ENCODE results near the gene CHSY1.
A peak's percentile ranks its signal among the peaks of the same experiment; 100 is the strongest.
"Not testable (repeated sequence)": the region's sequence is repeated elsewhere in the genome, so short reads cannot be mapped to it uniquely, and the experiment has no call there.

CHSY1 gene

DNA sequence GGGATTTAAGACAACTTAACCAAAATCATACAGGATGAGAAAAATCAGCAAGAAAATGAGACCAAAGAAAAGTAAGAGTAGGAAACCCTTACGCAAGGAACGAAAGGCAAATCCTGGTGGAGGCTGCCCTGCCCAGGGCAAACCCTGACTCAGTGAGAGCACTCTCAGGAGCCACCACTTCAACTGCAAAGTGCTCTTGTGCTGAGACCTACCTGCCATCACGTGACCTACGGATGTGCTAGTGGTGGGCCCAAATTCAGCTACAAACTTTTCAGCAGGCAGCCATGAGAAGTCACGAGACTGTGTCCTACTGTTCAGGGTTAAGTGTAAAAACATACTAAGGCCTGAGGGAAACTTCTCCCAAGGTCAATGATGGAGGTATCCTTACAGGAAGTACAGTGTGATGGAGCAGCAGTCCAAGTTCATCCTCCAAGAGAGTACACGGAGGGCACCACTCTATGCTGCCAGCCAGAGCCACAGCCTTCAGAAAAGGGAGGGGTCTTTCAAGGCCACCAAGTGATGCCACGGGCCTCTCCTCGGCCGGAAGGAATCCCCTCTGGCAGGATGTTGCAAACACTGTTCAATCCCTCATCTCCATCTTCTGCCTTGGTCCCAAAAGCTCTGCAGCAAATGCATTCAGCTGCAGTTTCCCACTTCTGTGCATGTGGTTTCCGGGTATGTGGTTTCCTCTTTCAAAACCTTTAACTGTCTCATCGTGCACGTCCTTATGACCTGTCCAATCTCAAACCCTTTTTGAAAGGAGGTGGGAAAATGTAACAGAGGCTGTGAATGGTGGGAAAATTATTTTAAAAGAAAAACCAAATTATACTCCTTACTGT is 9.5 kb downstream of the CHSY1 start:
- peak; percentile 85 for ATAC-seq
- no peaks in the 10 kb centered on the region for H3K9me3 Mint-ChIP-seq
- H3K4me3 Mint-ChIP-seq = peak overlapping the region; percentile 76 to 84
- DNase-seq = peak; percentile 34 to 69
- peaks cover 81% of the 10 kb centered on the region for H3K4me1 Mint-ChIP-seq
- H3K27me3 Mint-ChIP-seq = no peaks in the 10 kb centered on the region
- H3K27ac Mint-ChIP-seq = peak overlapping the region; percentile 88 to 91

- H3K4me3 Mint-ChIP-seq = peak overlapping the region in 1 of 2 donors; percentile 64
- H3K27me3 Mint-ChIP-seq = no peaks in the 10 kb centered on the region
- ATAC-seq (no peak), DNase-seq (no peak)
- no peaks in the 10 kb centered on the region for H3K9me3 Mint-ChIP-seq
- H3K27ac Mint-ChIP-seq = no peak overlapping the region
- peaks cover 81% of the 10 kb centered on the region for H3K4me1 Mint-ChIP-seq
These were observed 11.5 kb downstream of the CHSY1 start for GRCh38 chr15:101240358-101240757.

DNA sequence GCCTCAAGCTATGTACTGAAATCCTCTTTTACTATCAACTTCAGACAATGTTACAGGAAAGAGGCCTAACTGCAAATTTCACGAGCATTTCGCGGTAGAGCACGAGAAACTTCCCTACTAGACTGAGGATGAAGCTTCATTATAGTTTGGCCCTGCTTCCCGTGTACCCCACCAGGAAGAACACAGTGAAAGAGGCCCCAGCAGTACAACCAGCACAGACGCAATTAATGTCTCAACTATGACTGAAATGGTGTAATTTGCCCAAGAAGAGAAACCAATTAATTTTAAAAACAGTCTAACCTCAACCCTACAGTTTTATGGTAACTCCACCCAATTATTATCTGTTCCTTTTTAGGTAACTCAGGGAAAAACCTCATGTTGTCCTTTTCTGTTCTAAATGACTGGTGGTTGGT is 12.1 kb downstream of the CHSY1 start:
- Mint-ChIP-seq H3K9me3 (no peaks in the 10 kb centered on the region), H3K27ac (peak overlapping the region; percentile 82 to 91), H3K27me3 (no peaks in the 10 kb centered on the region), H3K4me1 (peaks cover 81% of the 10 kb centered on the region), H3K4me3 (peak overlapping the region; percentile 62 to 64)
- DNase-seq (peak in 1 of 2 donors; percentile 34), ATAC-seq (peak; percentile 71)

- no peak for ATAC-seq
- Mint-ChIP-seq H3K27me3 (no peaks in the 10 kb centered on the region), H3K27ac (no peak overlapping the region), H3K4me1 (peaks cover 80% of the 10 kb centered on the region), H3K9me3 (no peaks in the 10 kb centered on the region), H3K4me3 (no peak overlapping the region)
- no peak for DNase-seq
These were observed 14.6 kb downstream of the CHSY1 start for GRCh38 chr15:101237251-101237650.

DNA sequence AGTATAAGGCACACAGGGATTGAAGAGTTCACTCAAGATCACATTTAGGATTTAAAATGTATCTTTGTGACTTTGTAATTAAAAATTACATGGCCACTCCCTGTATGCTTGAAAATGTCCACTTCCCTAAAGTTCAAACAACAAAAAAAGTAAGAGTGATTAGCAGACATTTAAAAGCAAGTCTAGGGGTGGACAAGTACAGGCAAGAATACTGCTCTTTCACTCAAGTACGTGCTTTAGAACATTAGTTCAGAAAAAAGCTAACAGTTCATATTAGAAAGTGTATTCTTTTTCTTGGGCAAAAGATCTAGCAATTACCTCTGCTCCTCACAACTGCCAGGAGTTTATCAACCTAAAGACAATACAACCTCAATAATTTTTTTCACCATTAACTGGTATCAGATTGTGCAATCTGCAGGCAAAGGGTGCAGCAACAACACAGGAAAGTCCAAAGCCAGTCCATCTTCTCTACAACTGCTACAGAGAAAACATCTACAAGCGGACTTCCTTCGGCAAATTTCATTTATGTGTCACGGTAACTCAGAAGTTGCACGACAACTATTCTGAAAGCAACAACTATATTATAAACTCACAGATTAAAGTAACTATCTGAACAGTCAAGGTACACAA is 18.1 kb downstream of the CHSY1 start:
- peak overlapping the region in 1 of 2 donors; percentile 19 for H3K27ac Mint-ChIP-seq
- H3K9me3 Mint-ChIP-seq = peaks cover 3 to 4% of the 10 kb centered on the region in 2 donors

DNA sequence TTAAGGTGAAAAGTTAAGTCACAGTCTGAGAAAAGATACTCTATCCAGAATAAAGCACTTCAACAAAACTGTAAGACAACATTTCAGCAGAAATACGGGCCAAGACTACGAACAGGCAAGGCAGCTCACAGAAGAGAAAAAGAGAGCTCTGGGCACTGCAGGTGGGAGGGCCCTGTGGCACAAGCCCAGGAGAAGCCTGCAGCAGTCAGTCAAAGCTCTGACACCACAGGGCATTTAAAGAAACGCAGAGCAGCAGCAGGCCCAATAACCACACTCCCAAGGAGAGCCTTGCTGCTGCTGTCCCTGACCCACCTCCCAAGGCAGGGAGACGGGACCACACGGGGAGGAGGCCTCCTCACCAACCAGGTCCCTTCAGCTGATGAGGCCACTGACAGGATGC is 19.2 kb downstream of the CHSY1 start:
- Mint-ChIP-seq H3K27me3 (no peaks in the 10 kb centered on the region), H3K9me3 (peaks cover 13 to 15% of the 10 kb centered on the region in 2 donors), H3K4me1 (peaks cover 79% of the 10 kb centered on the region), H3K27ac (no peak overlapping the region), H3K4me3 (no peak overlapping the region)
- DNase-seq (no peak), ATAC-seq (no peak)

More for the DNA sequence above, 18.1 kb downstream of the CHSY1 start:
- no peak overlapping the region for H3K4me3 Mint-ChIP-seq
- peaks cover 74% of the 10 kb centered on the region for H3K4me1 Mint-ChIP-seq
- no peaks in the 10 kb centered on the region for H3K27me3 Mint-ChIP-seq
- no peak for DNase-seq
- no peak for ATAC-seq

- DNase-seq = no peak
- Mint-ChIP-seq H3K4me3 (peak overlapping the region in 1 of 2 donors; percentile 5), H3K27me3 (no peaks in the 10 kb centered on the region), H3K9me3 (peaks cover 13 to 15% of the 10 kb centered on the region in 2 donors), H3K27ac (no peak overlapping the region), H3K4me1 (peaks cover 62% of the 10 kb centered on the region)
- no peak for ATAC-seq
These were observed 23.5 kb downstream of the CHSY1 start for GRCh38 chr15:101228313-101228712.

- Mint-ChIP-seq H3K27ac (peak overlapping the region in 1 of 2 donors; percentile 82), H3K4me3 (no peak overlapping the region), H3K4me1 (peaks cover 54% of the 10 kb centered on the region), H3K9me3 (peaks cover 13 to 15% of the 10 kb centered on the region in 2 donors), H3K27me3 (no peaks in the 10 kb centered on the region)
- no peak for DNase-seq
- no peak for ATAC-seq
These were observed 26.2 kb downstream of the CHSY1 start for GRCh38 chr15:101225658-101226057.

DNA sequence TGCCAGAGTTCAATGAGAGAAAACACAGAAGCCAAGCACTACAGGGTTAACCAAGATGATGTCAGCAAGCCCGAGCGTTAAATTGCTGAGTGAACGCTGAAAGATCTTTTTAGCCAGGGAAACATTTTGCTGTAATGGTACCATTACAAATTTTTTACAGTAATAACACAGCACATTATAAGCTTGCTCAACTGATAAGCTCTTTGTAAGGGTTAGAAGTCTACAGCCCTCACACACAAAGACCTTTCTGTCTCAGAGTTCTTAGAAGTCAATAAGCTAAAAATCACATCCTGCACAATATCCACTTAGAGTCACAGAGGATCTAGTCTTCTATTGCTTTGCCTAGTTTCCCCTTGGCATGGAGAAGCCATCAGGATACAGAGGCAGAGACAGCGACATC is 29.9 kb downstream of the CHSY1 start:
- H3K4me1 Mint-ChIP-seq = peaks cover 50% of the 10 kb centered on the region
- no peak overlapping the region for H3K4me3 Mint-ChIP-seq
- H3K27me3 Mint-ChIP-seq = no peaks in the 10 kb centered on the region
- H3K27ac Mint-ChIP-seq = no peak overlapping the region
- ATAC-seq = no peak
- DNase-seq = no peak
- no peaks in the 10 kb centered on the region for H3K9me3 Mint-ChIP-seq

- Mint-ChIP-seq H3K4me3 (no peak overlapping the region), H3K4me1 (peaks cover 49% of the 10 kb centered on the region), H3K27me3 (no peaks in the 10 kb centered on the region), H3K9me3 (no peaks in the 10 kb centered on the region), H3K27ac (peak overlapping the region in 1 of 2 donors; percentile 2)
- no peak for DNase-seq
- ATAC-seq = no peak
These were observed 31.8 kb downstream of the CHSY1 start for GRCh38 chr15:101220060-101220459.

GRCh38 chr15:101219441-101219840 is 32.4 kb downstream of the CHSY1 start:
- H3K27ac Mint-ChIP-seq = no peak overlapping the region
- peaks cover 47% of the 10 kb centered on the region for H3K4me1 Mint-ChIP-seq
- no peak overlapping the region for H3K4me3 Mint-ChIP-seq
- ATAC-seq = no peak
- no peak for DNase-seq
- H3K27me3 Mint-ChIP-seq = no peaks in the 10 kb centered on the region
- no peaks in the 10 kb centered on the region for H3K9me3 Mint-ChIP-seq

DNA sequence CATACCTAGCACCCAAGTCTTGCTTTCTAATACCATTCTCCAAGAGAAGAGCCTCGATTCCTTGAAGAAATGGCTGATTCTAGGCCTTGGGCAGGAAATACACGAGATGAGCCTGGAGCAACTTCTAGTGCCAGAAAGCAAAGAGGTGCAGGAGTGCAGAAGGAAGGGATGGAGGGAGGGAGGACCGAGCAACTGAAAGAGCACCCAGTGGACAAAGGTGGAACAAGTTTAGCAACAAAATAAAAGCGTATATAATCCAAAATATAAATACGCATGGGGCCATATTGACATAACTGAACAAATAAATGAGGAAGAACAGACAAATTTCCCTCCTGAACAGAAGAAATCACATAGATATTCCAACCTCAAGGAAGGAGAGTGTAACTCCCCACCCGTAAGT is 34.4 kb downstream of the CHSY1 start:
- ATAC-seq = no peak
- no peaks in the 10 kb centered on the region for H3K27me3 Mint-ChIP-seq
- no peaks in the 10 kb centered on the region for H3K9me3 Mint-ChIP-seq
- no peak overlapping the region for H3K27ac Mint-ChIP-seq
- DNase-seq = no peak
- peaks cover 57% of the 10 kb centered on the region for H3K4me1 Mint-ChIP-seq
- H3K4me3 Mint-ChIP-seq = no peak overlapping the region

DNA sequence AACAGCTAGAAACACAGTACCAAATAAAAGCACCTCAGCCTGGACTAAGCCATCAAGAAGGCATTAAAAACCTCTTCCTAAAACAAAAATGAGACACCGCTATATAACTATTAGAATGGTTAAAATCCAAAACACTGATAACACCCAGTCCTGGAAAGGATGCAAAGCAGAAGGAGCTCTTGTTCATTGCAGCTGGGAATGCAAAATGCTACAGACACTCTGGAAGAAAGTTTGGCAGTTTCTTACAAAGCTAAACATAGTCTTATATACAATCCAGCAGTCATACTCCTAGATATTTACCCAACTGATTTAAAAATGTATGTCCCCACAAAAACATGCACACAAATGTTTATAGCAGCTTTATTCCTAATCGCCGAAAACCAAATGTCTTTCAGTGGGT is 35.7 kb downstream of the CHSY1 start:
- DNase-seq = no peak
- no peaks in the 10 kb centered on the region for H3K27me3 Mint-ChIP-seq

GRCh38 chr15:101215681-101216080 is 36.2 kb downstream of the CHSY1 start:
- ATAC-seq (no peak), DNase-seq (no peak)
- no peaks in the 10 kb centered on the region for H3K9me3 Mint-ChIP-seq
- no peak overlapping the region for H3K27ac Mint-ChIP-seq
- H3K4me1 Mint-ChIP-seq = peaks cover 64% of the 10 kb centered on the region
- no peak overlapping the region for H3K4me3 Mint-ChIP-seq
- H3K27me3 Mint-ChIP-seq = no peaks in the 10 kb centered on the region

More for the DNA sequence above, 35.7 kb downstream of the CHSY1 start:
- H3K27ac Mint-ChIP-seq = no peak overlapping the region
- ATAC-seq = no peak
- peaks cover 65% of the 10 kb centered on the region for H3K4me1 Mint-ChIP-seq
- no peaks in the 10 kb centered on the region for H3K9me3 Mint-ChIP-seq
- H3K4me3 Mint-ChIP-seq = no peak overlapping the region

DNA sequence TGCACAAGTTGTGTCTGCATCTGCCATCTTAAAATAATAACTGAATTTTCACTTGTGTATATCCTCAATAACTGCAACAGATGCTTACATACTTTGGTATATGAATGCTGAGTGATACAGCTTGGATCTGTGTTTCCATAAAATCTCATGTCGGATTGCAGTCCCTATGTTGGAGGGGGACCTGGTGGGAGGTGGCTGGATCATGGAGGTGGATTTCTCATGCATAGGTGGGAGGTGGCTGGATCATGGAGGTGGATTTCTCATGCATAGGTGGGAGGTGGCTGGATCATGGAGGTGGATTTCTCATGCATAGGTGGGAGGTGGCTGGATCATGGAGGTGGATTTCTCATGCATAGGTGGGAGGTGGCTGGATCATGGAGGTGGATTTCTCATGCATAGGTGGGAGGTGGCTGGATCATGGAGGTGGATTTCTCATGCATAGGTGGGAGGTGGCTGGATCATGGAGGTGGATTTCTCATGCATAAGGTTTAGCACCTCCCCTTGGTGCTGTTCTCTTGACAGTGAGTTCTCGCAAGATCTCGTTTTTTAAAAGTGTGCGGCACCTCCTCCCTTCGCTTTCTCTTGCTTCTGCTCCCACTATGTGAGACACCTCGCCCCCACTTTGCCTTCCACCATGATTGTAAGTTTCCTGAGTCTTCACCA is 37.3 kb downstream of the CHSY1 start:
- not testable (repeated sequence) for H3K9me3 Mint-ChIP-seq, ATAC-seq, H3K4me3 Mint-ChIP-seq, DNase-seq, H3K27me3 Mint-ChIP-seq
- Mint-ChIP-seq H3K4me1 (peaks cover 65% of the 10 kb centered on the region), H3K27ac (peak overlapping the region in 1 of 2 donors; percentile 29)

DNA sequence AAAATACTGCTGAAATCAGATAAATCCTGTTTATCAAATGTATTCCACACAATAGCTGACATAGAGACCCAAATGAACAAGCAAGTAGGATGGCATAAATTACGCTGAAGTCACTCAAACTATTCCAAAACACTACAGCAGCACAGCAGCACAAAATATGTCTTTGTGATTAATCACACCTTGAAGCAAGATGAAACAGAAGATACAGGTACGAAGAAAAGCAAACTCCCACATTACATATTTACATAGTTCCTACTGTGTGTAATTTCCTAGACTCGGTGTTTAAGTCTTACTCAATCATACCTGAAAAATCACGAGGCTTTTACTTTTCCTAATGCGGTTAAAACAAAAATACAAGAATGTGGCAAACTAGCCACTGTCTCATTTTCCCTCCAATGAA is 38.3 kb downstream of the CHSY1 start:
- Mint-ChIP-seq H3K9me3 (no peaks in the 10 kb centered on the region), H3K27ac (peak overlapping the region in 1 of 2 donors; percentile 29), H3K4me3 (no peak overlapping the region), H3K27me3 (no peaks in the 10 kb centered on the region), H3K4me1 (peaks cover 75% of the 10 kb centered on the region)
- DNase-seq (no peak), ATAC-seq (no peak)
